Right atrium auricular region (tissue), 2 donors: ENCODE results near the gene WDR17. TPM values are rescaled to one million over a fixed set of nuclear protein-coding genes. Genes with fewer than 3 reads are reported as not detected.
A peak's percentile ranks its signal among the peaks of the same experiment; 100 is the strongest.

ENCODE experiments used
- DNase-seq: peaks from one replicate; pipeline ENCODE4 v3.0.0-alpha.2; 2019; ENCODE audit warnings: low spot score
- H3K27ac ChIP-seq, 2 donors: fragments of 200-600 bp; sonication (generic); 1 replicate in 1 of 2; 2 replicates in 1 of 2; pipeline ENCODE4 v1.5.1; 2016 to 2019
- H3K27me3 ChIP-seq, 2 donors: fragments of 200-600 bp; sonication (generic); one replicate each; pipeline versions ENCODE4 v1.5.1 to v1.6.0; 2017 to 2019
- H3K36me3 ChIP-seq: fragments of 200-600 bp; sonication (generic); one replicate; pipeline ENCODE4 v1.5.1; 2016
- H3K4me1 ChIP-seq, 2 donors: fragments of 200-600 bp; sonication (generic); one replicate each; pipeline versions ENCODE4 v1.5.1 to v1.6.0; 2017 to 2019
- H3K4me3 ChIP-seq, 2 donors: fragments of 200-600 bp; sonication (generic); 1 replicate in 1 of 2; 2 replicates in 1 of 2; pipeline ENCODE4 v1.5.1; 2017 to 2019; ENCODE audit warnings: mild to moderate bottlenecking in 1 of 2, moderate library complexity in 1 of 2
- H3K9me3 ChIP-seq, 2 donors: fragments of 200-600 bp; sonication (generic); one replicate each; pipeline ENCODE4 v1.5.1; 2019
- CTCF ChIP-seq, 2 donors: fragments of 200-600 bp; sonication (generic); IDR thresholded peaks; one replicate each; pipeline ENCODE4 v1.5.1; 2019; ENCODE audit warnings: antibody characterized with exemption in 2 of 2
- total RNA-seq, 2 donors: library from RNA; depleted of rRNA; stranded (reverse); fragments of >200 nt; gene quantifications; one replicate each; pipeline ENCODE4 v1.1.0, GENCODE V29; 2016

The WDR17 gene
- total RNA-seq, 2 donors from 2014 or later = 0.63 to 1.2 TPM

- Histone ChIP-seq H3K27me3 (no peaks in the 10 kb centered on the region), H3K36me3 (no peaks in the 10 kb centered on the region), H3K4me1 (no peaks in the 10 kb centered on the region), H3K9me3 (peaks cover 0 to 7% of the 10 kb centered on the region in 2 donors), H3K27ac (no peak overlapping the region), H3K4me3 (no peak overlapping the region)
- no peak for DNase-seq
- TF ChIP-seq CTCF (IDR thresholded peaks at IDR 0.05) = no peak
These were observed 33.7 kb downstream of the WDR17 start for GRCh38 chr4:176099314-176099713.

DNA sequence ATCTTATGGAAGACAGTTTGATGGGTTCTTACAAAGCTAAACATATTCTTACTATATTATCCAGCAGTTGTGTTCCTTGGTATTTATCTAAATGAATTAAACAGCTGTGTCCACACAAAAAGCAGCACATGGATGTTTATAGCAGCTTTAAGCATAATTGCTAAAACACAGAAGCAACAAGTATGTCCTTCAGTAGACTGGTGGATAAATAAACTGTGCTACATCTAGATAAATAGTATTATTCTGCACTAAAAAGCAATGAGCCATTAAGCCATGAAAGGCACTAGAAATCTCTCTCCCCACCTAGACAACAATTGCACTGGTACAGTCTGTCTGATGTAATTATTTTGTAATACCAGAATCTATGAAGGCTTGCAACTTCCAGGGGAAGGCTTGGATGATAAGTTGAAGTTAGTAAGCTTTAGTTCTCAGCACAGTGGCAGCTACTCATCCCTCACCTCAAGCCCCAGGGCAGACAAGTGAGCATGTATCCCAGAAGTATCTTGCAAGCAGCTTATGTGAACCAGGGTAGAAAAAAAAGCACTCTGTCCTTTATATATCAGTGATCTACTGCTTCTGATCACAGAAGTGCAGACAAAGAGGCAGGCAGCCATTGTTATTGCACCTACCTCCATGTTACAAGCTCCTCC is 36.9 kb downstream of the WDR17 start:
- no peaks in the 10 kb centered on the region for H3K4me1 ChIP-seq
- peaks cover 0 to 7% of the 10 kb centered on the region in 2 donors for H3K9me3 ChIP-seq
- TF ChIP-seq CTCF (IDR thresholded peaks at IDR 0.05) = no peak

GRCh38 chr4:176107695-176108094 is 42.1 kb downstream of the WDR17 start:
- TF ChIP-seq CTCF (IDR thresholded peaks at IDR 0.05) = no peak
- peaks cover 0 to 7% of the 10 kb centered on the region in 2 donors for H3K9me3 ChIP-seq
- H3K27ac ChIP-seq = no peak overlapping the region
- no peaks in the 10 kb centered on the region for H3K27me3 ChIP-seq
- H3K4me1 ChIP-seq = no peaks in the 10 kb centered on the region
- DNase-seq = no peak
- no peaks in the 10 kb centered on the region for H3K36me3 ChIP-seq
- no peak overlapping the region for H3K4me3 ChIP-seq

More for the DNA sequence above, 36.9 kb downstream of the WDR17 start:
- H3K27ac ChIP-seq = no peak overlapping the region
- no peaks in the 10 kb centered on the region for H3K36me3 ChIP-seq
- no peaks in the 10 kb centered on the region for H3K27me3 ChIP-seq
- DNase-seq = no peak
- no peak overlapping the region for H3K4me3 ChIP-seq

GRCh38 chr4:176123710-176124407 is 58.2 kb downstream of the WDR17 start:
- TF ChIP-seq CTCF (IDR thresholded peaks at IDR 0.05) = peak in 1 of 2 donors; percentile 57
- no peak for DNase-seq

GRCh38 chr4:176125063-176125462 is 59.4 kb downstream of the WDR17 start:
- no peaks in the 10 kb centered on the region for H3K9me3 ChIP-seq
- H3K4me1 ChIP-seq = no peaks in the 10 kb centered on the region
- no peak for TF ChIP-seq CTCF (IDR thresholded peaks at IDR 0.05)
- DNase-seq = no peak
- no peaks in the 10 kb centered on the region for H3K27me3 ChIP-seq
- H3K36me3 ChIP-seq = no peaks in the 10 kb centered on the region
- no peak overlapping the region for H3K27ac ChIP-seq
- H3K4me3 ChIP-seq = no peak overlapping the region

More at GRCh38 chr4:176123710-176124407, 58.2 kb downstream of the WDR17 start:
- H3K4me3 ChIP-seq = no peak overlapping the region
- H3K4me1 ChIP-seq = no peaks in the 10 kb centered on the region
- H3K27ac ChIP-seq = no peak overlapping the region
- no peaks in the 10 kb centered on the region for H3K27me3 ChIP-seq
- no peaks in the 10 kb centered on the region for H3K36me3 ChIP-seq
- H3K9me3 ChIP-seq = no peaks in the 10 kb centered on the region
